Mesothelial cell of epicardium (in vitro differentiated cells): Measurements from ENCODE around the gene MDM2. TPM values are rescaled to one million over a fixed set of nuclear protein-coding genes. Genes with fewer than 3 reads are reported as not detected.

Source experiments
- DNase-seq, 2 experiments: peaks; one replicate each; pipeline ENCODE4 v3.0.0; 2021; ENCODE audit warnings: low spot score in 2 of 2; ENCODE audit not compliant: unreplicated experiment in 2 of 2
- H3K27ac Mint-ChIP-seq: 2 replicates; pipeline ENCODE4 v1.8.0; 2021; ENCODE audit warnings: mixed read lengths
- H3K27me3 Mint-ChIP-seq: 2 replicates; pipeline ENCODE4 v1.8.0; 2021; ENCODE audit warnings: low read depth, mixed read lengths
- H3K36me3 Mint-ChIP-seq: 2 replicates; pipeline ENCODE4 v1.8.0; 2021; ENCODE audit warnings: mixed read lengths
- H3K4me1 Mint-ChIP-seq: 2 replicates; pipeline ENCODE4 v1.8.0; 2021; ENCODE audit warnings: mixed read lengths
- H3K4me3 Mint-ChIP-seq: 2 replicates; pipeline ENCODE4 v1.8.0; 2021; ENCODE audit warnings: mild to moderate bottlenecking, moderate library complexity, mixed read lengths
- H3K9me3 Mint-ChIP-seq: 2 replicates; pipeline ENCODE4 v1.8.0; 2021; ENCODE audit warnings: mixed read lengths
- CTCF ChIP-seq: fragments of 200-600 bp; sonication (generic); IDR thresholded peaks from one replicate; pipeline ENCODE4 v1.5.0; 2021; ENCODE audit warnings: antibody characterized with exemption; ENCODE audit not compliant: unreplicated experiment
- total RNA-seq: library from RNA; stranded (reverse); gene quantifications from 3 replicates; pipeline ENCODE4 v1.2.1, GENCODE V29; 2021

MDM2 gene
- total RNA-seq, 1 donor from 2014 or later: 182 TPM

DNA sequence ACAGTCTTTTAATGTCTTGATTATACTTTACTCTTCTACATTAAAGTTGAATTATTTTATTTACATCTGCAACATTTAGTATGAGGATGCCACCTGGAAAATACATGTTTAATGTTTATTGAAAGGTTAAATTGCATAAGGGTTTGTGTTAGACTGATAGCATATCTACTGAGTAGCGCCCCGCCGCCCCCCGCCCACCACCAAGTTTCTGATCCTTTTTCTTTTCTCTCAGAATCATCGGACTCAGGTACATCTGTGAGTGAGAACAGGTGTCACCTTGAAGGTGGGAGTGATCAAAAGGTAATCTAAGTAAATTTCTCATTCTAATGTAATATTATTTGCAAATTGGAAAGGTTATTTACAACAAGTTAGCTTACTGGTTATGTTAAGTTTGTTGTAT lies 16.2 kb downstream of the MDM2 start:
- DNase-seq: no peak

GRCh38 chr12:68824597-68825250 lies 16.7 kb downstream of the MDM2 start:
- H3K27ac Mint-ChIP-seq: peak overlapping the region; percentile 72
- H3K9me3 Mint-ChIP-seq: no peaks in the 10 kb centered on the region
- peaks cover 36% of the 10 kb centered on the region for H3K36me3 Mint-ChIP-seq
- DNase-seq: no peak
- H3K27me3 Mint-ChIP-seq: no peaks in the 10 kb centered on the region
- no peak for TF ChIP-seq CTCF
- H3K4me1 Mint-ChIP-seq: peaks cover 12% of the 10 kb centered on the region
- H3K4me3 Mint-ChIP-seq: no peak overlapping the region

More for the DNA sequence above, 16.2 kb downstream of the MDM2 start:
- no peak overlapping the region for H3K4me3 Mint-ChIP-seq
- peaks cover 12% of the 10 kb centered on the region for H3K4me1 Mint-ChIP-seq
- no peaks in the 10 kb centered on the region for H3K9me3 Mint-ChIP-seq
- H3K36me3 Mint-ChIP-seq: peaks cover 38% of the 10 kb centered on the region
- no peak for TF ChIP-seq CTCF
- H3K27me3 Mint-ChIP-seq: no peaks in the 10 kb centered on the region
- H3K27ac Mint-ChIP-seq: peak overlapping the region; percentile 82

DNA sequence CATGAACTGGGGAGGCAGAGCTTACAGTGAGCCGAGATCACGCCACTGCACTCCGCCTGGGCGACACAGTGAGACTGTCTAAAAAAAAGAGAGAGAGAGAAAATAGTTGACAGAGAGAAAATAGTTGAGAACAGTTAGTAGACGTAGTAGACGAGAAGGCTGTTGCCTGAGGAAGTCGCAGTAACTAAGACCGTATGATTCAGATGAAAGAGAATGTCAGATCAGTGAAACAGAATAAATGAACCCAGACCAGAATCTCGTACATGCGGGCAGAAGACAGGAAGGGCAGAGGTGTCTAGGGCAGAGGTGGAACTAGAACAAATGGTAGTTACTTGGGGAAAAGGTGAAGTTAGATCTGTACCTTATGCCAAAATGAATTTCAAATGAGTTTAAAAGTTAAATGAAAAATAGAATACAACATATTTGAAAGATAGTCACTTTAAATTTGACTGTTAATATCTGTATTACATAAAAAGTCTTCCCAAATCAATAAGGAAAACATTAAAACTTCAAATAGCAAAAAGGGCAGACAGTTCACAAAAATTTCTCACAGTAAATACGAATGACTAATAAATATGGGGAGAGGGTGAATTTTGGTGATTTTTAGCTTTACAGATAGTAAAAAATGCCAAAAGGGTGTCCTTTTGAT lies 17.7 kb downstream of the MDM2 start:
- Mint-ChIP-seq H3K27me3 (no peaks in the 10 kb centered on the region), H3K4me1 (peaks cover 16% of the 10 kb centered on the region), H3K36me3 (peaks cover 35% of the 10 kb centered on the region), H3K9me3 (no peaks in the 10 kb centered on the region), H3K27ac (peak overlapping the region; percentile 40), H3K4me3 (no peak overlapping the region)
- TF ChIP-seq CTCF: no peak
- no peak for DNase-seq

DNA sequence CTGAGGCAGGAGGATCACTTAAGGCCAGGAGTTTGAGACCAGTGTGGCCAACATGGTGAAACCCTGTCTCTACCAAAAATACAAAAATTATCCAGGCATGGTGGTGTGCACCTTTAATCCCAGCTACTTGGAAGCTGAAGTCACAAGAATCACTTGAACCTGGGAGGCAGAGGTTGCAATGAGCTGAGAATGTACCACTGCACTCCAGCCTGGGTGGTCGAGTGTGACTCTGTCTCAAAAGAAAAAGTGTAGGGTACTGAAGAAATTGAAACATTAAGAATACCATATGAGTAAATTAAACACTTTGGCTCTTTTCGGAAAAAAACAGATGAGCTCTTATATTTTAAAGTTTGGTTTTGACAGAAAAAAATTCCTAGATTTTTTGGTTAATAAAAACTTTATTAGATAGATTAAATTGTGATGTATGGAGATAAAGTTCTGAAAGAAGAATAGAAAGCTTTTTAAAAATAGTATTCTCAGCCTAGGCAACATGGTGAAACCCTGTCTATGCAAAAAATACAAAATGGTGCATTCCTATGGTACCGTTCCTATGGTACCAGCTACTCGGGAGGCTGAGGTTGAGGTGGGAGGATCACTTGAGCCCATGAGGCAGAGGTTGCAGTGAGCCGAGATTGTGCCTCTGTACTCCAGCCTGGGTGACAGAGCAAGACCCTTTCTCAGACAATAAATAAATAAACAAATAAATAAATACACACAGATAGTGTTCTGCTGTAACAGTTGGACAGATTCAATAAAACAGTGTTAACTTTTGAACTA lies 20.1 kb downstream of the MDM2 start:
- peaks cover 38% of the 10 kb centered on the region for H3K36me3 Mint-ChIP-seq

DNA sequence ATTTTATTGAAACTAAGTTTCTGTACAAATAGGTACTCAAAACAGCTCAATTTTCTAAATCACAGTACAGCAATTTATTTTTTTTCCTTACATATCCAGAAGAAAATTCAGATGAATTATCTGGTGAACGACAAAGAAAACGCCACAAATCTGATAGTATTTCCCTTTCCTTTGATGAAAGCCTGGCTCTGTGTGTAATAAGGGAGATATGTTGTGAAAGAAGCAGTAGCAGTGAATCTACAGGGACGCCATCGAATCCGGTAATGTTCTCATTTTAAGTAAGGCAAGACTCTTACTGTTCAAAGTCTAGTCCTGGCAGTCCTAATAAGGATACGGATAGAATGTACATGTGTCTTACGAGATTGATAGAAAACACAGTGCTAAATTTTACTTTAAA lies 20.7 kb downstream of the MDM2 start:
- Mint-ChIP-seq H3K36me3 (peaks cover 34% of the 10 kb centered on the region), H3K27me3 (no peaks in the 10 kb centered on the region), H3K4me3 (no peak overlapping the region), H3K27ac (peak overlapping the region; percentile 31), H3K4me1 (peaks cover 17% of the 10 kb centered on the region), H3K9me3 (no peaks in the 10 kb centered on the region)
- no peak for DNase-seq
- no peak for TF ChIP-seq CTCF

More for the DNA sequence above, 20.1 kb downstream of the MDM2 start:
- no peak for DNase-seq
- no peaks in the 10 kb centered on the region for H3K27me3 Mint-ChIP-seq
- H3K9me3 Mint-ChIP-seq: no peaks in the 10 kb centered on the region
- no peak overlapping the region for H3K27ac Mint-ChIP-seq
- peaks cover 23% of the 10 kb centered on the region for H3K4me1 Mint-ChIP-seq
- TF ChIP-seq CTCF: no peak
- H3K4me3 Mint-ChIP-seq: no peak overlapping the region
